A172 (cell line): ENCODE measurements around the gene OR13C3. TPM values are rescaled to one million over a fixed set of nuclear protein-coding genes. Genes with fewer than 3 reads are reported as not detected.
"Not testable (repeated sequence)": the region's sequence is repeated elsewhere in the genome, so short reads cannot be mapped to it uniquely, and the experiment has no call there.

Experiments
- DNase-seq: peaks from one replicate; pipeline ENCODE4 v3.0.0-alpha.2; 2015; ENCODE audit warnings: low spot score
- total RNA-seq: library from RNA; depleted of rRNA; stranded (reverse); fragments of >200 nt; shearing (Covaris generic); gene quantifications from 2 replicates; pipeline ENCODE4 v1.2.3, GENCODE V29; 2014; rRNA removed

Gene OR13C3
- not detected in 2 replicates for total RNA-seq

GRCh38 chr9:104536756-104537155 is at the start of gene OR13C3:
Gene OR13C3, minus strand, starts transcription at chr9:104536856. Its CDS starts 133 bp downstream, at chr9:104536723.
- DNase-seq = no peak

GRCh38 chr9:104580562-104580961 is 43.9 kb upstream of the OR13C3 start:
- DNase-seq = no peak

GRCh38 chr9:104577263-104577662 is 40.6 kb upstream of the OR13C3 start:
- no peak for DNase-seq

DNA sequence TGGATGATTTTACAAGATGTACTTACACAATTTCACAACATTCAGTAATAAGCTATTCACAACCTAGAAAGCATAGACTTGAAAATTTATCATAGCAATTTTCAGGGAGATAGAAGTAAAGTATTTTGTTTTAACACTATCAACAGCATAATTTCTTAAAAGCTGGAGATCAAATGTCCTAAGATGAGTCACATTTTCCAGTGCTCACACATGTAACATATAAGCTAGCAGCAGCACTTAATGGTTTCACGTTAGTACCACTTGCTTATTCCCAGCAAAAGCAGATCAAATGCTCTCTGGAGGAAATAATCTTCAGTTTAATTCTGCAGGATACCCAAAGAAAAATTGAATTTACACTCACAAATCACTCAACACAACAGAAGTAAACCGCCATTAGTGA is 38.8 kb upstream of the OR13C3 start:
- no peak for DNase-seq

DNA sequence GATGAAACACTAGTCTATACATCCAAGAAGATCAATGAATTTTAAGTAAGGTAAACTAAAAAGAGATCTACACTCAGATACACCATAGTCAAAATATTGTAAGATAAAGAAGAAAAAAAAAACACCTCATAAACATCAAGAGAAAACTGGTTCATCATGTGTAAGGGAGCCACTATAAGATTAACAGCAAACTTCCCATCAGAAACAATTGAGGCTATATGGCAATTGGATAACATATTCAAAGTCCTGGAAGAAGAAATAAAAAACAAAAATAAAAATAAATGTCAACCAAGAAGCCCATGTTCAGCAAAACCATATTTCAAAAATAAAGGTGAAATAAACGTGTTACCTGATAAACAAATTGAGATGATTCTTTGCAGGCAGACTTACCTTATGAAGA is 36.0 kb upstream of the OR13C3 start:
- no peak for DNase-seq

- no peak for DNase-seq
Observed at GRCh38 chr9:104568868-104569267, 32.2 kb upstream of the OR13C3 start, which contains the start of gene OR13C8. Gene OR13C8, plus strand, starts transcription at chr9:104569168. Its CDS starts 0 bp downstream, at chr9:104569168.

DNA sequence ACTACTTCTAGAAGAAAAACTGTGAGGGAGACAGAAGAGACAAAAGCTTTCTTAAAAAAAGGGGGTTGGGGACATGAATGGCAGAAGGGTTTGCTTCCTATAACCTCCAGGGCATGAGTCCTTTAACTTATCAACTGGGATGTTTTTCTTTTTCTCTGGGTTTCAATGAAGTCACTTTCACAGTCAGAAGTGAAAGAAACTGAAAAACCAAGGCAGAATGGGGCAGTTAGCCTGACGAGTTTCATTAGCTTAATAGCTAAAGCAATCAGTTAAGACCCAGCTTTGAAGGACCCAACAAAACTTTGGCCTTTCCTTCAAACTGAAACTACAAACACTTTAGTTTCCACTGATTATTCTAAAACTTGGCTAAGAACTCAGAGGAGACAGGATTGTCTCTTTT is 27.7 kb upstream of the OR13C3 start:
- no peak for DNase-seq

DNA sequence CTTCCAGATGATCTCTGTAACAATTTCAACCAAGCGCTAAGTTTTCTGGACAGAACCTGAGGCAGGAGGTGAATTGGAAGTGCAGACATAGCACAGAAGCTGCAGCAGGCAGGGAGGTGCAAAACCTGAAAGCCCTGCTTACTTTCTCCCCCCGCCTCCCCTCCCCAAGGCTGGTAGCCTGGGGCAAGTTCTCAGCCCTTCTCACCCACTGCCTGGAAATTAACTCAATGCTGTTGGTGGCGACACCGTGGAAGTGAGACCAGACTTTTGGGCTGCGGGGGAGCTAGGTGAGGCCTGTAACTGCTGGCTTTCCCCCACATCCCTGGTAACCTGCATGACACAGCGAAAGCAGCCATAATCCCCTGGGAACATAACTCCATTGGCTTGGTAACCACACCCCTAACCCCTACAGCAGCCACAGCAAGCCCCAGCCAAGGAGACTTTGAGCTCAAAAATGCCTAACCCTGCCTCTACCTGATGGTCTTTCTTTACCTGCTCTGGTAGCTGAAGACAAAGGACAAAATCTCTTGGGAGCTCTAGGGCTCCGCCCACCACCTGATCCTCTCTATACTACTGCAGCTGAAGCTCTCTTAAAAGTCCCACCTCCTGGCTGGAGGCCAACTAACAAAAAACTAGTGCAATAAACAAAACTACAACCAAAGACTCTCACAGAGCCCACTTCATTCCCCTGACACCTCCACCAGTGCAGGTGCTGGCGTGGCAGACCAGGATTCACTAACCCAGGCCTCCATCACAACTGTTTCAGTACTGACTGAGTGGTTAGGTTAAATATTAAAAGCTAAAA is 20.4 kb upstream of the OR13C3 start:
- no peak for DNase-seq

- no peak for DNase-seq
Observed at GRCh38 chr9:104555521-104555920, 18.9 kb upstream of the OR13C3 start.

DNA sequence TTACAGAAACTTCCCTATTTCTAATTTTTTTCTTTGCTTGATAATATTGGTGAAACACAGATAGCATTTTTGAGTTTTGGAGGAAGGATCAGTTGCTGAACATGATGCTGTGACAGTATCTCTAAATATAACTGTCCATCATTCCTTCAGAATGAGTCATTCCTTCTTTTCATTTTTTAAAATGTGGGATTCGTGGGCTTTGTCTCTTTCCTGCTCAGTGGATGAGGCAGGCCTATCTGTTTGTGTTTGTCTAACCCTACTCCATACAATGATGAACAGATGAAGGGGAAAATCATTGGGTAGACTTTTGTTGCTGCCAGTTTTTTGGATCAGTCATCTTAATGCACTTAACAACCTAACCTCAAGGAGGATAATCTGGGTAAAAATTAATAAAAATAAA is 16.6 kb upstream of the OR13C3 start:
- DNase-seq = peak; percentile 37

- no peak for DNase-seq
Observed at GRCh38 chr9:104544644-104545043, 8.0 kb upstream of the OR13C3 start.

DNA sequence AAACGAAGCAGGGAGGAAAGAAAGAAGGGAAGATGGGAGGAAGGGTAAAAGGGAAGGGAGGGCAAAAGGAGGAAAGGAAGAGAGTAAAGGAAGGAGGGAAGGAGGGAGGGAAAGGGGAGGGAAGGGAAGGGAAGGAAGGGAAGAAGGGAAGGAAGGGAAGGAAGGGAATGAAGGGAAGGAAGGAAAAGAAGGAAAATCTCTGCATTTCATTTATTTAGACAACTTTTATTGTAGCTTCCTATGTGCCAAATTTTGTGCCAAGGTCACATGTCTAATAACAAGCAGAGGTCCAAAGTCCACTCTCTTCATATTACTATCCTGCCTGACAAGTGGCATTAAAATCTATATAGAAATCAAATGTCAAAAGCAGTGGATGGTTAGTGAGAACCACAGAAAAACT is 2.6 kb upstream of the OR13C3 start:
- no peak for DNase-seq

DNA sequence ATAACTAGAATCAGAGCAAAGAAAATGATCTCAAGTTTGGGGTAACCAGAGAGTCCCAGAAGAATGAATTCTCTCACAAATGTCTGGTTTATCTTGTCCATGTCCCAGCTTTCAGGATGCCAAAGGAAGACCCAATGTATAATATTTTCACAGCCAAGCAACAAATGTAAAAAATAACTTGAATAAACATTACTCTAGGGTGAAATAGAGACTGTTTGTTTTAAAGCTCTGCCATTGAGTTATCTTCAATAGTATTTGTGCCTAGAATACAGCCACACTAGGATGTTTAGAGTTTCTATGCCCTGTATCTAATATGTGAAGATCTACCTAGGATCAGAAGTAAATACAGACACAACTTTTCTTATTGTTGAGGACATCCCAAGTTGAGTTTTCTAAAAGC is 9.5 kb downstream of the OR13C3 start, which contains the start of gene OR13C4:
Gene OR13C4, minus strand, starts transcription at position 101 of the 400 bp plus-strand sequence. Its CDS starts 0 bp downstream, at position 101.
- DNase-seq = no peak

DNA sequence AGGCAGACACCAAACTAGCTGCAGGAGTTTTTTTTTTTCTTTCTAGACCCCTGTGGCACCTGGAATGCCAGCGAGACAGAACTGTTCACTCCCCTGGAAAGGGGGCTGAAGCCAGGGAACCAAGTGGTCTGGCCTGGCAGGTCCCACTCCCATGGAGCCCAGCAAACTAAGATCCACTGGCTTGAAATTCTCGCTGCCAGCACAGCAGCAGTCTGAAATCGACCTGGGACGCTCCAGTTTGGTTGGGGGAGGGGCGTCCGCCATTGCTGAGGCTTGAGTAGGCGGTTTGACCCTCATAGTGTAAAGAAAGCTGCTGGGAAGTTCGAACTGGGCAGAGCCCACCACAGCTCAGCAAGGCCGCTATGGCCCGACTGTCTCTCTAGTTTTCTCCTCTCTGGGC is 16.4 kb downstream of the OR13C3 start:
- DNase-seq = not testable (repeated sequence)

GRCh38 chr9:104514901-104515300 is 21.8 kb downstream of the OR13C3 start:
- DNase-seq = no peak

DNA sequence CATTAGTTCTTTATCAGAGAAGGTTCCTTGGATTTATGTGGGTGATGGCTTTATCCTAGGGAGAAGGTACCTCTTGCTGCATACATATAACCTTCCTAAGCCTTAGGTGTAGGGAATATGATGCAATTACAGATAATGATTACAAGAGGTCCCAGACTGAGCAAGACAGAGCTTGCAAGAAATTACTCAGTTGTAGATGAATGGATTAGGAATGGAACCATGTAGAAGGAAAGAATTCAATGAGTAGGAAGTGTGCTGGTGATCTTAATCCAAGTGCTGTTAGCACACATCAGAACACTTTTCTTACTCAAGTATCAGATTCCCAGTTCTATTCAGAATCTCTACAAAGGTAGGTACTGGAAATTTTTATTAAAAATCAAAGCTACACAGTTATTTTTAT is 30.1 kb downstream of the OR13C3 start:
- no peak for DNase-seq

DNA sequence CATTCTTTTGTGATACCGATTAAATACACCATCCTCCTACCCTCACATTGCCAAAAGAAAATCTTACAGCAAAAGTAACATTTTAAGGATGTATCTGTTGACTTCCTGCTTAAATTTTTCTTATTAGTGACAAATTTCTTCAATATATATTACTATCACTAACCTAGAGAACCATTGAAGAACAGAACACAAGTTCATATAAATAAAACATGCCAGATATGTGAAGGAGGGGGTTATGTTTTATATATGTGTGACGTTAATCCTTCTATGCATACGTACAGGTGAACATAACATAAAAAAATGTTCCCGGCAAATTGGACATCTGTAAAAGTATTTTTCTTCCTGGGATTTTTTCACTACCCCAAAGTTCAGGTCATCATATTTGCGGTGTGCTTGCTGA is 32.7 kb downstream of the OR13C3 start, which contains the start of gene OR13F1:
Gene OR13F1, plus strand, starts transcription at position 301 of the 400 bp plus-strand sequence. Its CDS starts 0 bp downstream, at position 301.
- no peak for DNase-seq

- no peak for DNase-seq
Observed at GRCh38 chr9:104503440-104503839, 33.2 kb downstream of the OR13C3 start.

- DNase-seq = peak; percentile 25
Observed at GRCh38 chr9:104494808-104495207, 41.8 kb downstream of the OR13C3 start.
